ENCODE measurements around the gene TTC12.

DNA sequence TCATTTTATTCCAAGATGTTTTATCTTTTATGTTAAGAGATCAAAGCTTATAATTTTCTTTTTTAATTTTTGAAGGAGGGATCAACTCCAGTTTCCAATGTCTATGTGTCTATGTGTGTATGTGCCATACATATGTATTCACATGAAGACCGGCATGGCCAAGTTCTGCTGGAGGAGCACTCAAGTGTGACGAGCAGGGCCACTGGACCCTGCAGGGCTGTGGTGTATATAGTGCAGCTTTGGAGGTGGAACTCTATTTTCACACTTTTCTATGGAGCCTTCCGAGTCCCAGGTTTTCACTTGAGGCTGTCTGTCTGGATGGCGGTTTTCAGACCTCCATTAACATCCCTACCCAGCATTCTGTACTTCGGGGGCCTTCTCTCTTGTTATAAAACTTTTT is 36.5 kb upstream of the TTC12 start:
- TF ChIP-seq, protein P1, sequence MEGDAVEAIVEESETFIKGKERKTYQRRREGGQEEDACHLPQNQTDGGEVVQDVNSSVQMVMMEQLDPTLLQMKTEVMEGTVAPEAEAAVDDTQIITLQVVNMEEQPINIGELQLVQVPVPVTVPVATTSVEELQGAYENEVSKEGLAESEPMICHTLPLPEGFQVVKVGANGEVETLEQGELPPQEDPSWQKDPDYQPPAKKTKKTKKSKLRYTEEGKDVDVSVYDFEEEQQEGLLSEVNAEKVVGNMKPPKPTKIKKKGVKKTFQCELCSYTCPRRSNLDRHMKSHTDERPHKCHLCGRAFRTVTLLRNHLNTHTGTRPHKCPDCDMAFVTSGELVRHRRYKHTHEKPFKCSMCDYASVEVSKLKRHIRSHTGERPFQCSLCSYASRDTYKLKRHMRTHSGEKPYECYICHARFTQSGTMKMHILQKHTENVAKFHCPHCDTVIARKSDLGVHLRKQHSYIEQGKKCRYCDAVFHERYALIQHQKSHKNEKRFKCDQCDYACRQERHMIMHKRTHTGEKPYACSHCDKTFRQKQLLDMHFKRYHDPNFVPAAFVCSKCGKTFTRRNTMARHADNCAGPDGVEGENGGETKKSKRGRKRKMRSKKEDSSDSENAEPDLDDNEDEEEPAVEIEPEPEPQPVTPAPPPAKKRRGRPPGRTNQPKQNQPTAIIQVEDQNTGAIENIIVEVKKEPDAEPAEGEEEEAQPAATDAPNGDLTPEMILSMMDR (IDR thresholded peaks at IDR 0.05), result no peak
- TF ChIP-seq POLR2A (IDR thresholded peaks at IDR 0.05) (no peak), EP300 (IDR thresholded peaks at IDR 0.05) (no peak)
